Measurements from ENCODE around the gene CD38. TPM values are rescaled to one million over a fixed set of nuclear protein-coding genes. Genes with fewer than 3 reads are reported as not detected.
A peak's percentile ranks its signal among the peaks of the same experiment; 100 is the strongest.

CD38 gene
- polyA plus RNA-seq, 2 of the 4 experiments (the other 2 are of a cell fraction), result 7.8 to 12.4 TPM

DNA sequence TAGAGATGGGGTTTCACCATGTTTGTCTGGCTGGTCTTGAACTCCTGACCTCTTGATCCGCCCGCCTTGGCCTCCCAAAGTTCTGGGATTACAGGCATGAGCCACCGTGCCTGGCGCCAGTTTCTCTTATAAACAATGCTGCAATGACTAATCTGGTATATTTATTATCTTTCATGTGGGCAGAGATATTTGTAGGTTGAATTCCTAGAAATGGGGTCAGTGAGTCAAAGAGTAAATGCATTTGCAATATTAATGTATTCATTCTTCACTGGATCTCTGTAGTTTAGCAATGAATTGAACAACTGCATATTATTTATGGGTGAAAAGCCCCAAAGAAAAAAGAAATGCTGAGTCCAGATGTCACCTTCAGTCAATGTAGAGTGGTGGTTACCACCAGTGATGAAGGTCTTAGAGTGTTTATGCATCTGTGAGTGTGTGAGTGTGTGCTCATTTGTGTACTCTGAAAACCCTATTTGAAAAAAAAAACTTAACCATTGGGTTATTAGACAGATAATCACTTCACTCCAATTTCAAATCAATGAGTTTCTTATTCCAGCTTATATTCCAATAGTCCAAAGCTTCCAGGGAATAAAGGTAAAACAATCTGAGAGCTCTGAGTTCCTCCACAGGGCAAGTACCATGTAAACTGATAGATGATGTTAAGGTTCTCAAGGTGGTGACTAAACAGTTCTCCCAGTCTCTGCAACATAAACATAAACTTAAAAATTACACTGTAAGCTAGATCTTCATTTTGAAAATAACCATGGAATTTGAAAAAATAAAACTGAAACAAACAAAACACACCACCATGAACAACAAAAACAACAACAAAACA lies 22.6 kb upstream of the CD38 start:
- WGBS (ENCODE audit: missing lambda C conversion rate), result 63% methylated on average over 4 of the region's 4 CpGs
- CTCF ChIA-PET, result interaction anchor here (0.7 to 1.4 kb wide), 4 partner anchors 15 to 509 kb away, joined by 3 to 6 read pairs (median 3); no protein-coding TSS in a partner anchor
- Histone ChIP-seq H3K4me3 (no peak overlapping the region), H3K27ac (no peak overlapping the region), H3K4me1 (no peaks in the 10 kb centered on the region), H3K9me3 (no peaks in the 10 kb centered on the region), H3K4me2 (no peak overlapping the region)
- no peak for ATAC-seq
- no peak for FAIRE-seq
- TF ChIP-seq RNF2 (IDR thresholded peaks at IDR 0.05; ENCODE audit: borderline replicate concordance, low read depth), result no peak
- TF ChIP-seq, protein P1, sequence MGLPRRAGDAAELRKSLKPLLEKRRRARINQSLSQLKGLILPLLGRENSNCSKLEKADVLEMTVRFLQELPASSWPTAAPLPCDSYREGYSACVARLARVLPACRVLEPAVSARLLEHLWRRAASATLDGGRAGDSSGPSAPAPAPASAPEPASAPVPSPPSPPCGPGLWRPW (IDR thresholded peaks at IDR 0.05), result no peak
- no peak for TF ChIP-seq SMC3 (IDR thresholded peaks at IDR 0.05)
- TF ChIP-seq, protein P2, sequence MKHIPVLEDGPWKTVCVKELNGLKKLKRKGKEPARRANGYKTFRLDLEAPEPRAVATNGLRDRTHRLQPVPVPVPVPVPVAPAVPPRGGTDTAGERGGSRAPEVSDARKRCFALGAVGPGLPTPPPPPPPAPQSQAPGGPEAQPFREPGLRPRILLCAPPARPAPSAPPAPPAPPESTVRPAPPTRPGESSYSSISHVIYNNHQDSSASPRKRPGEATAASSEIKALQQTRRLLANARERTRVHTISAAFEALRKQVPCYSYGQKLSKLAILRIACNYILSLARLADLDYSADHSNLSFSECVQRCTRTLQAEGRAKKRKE (CRISPR knock-in tag; IDR thresholded peaks at IDR 0.05; ENCODE audit: low read depth), result no peak
- no peak for TF ChIP-seq NPAS2 (CRISPR knock-in tag; IDR thresholded peaks at IDR 0.05; ENCODE audit: borderline replicate concordance)
- TF ChIP-seq EHF (CRISPR knock-in tag; IDR thresholded peaks at IDR 0.05), result no peak
- TF ChIP-seq JUN (IDR thresholded peaks at IDR 0.05), result no peak
- TF ChIP-seq CHD4 (IDR thresholded peaks at IDR 0.05; ENCODE audit: borderline replicate concordance), result no peak
- no peak for TF ChIP-seq CBX8 (IDR thresholded peaks at IDR 0.05)
- TF ChIP-seq HOXA7 (CRISPR knock-in tag; IDR thresholded peaks at IDR 0.05), result no peak
- TF ChIP-seq, protein P3, sequence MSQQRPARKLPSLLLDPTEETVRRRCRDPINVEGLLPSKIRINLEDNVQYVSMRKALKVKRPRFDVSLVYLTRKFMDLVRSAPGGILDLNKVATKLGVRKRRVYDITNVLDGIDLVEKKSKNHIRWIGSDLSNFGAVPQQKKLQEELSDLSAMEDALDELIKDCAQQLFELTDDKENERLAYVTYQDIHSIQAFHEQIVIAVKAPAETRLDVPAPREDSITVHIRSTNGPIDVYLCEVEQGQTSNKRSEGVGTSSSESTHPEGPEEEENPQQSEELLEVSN (IDR thresholded peaks at IDR 0.05; ENCODE audit: borderline replicate concordance, low read depth), result no peak
- POLR2A ChIA-PET, result no interaction called here
- DNase-seq (ENCODE audit: low read depth in 1 of 2, low spot score in 1 of 2), result no peak

DNA sequence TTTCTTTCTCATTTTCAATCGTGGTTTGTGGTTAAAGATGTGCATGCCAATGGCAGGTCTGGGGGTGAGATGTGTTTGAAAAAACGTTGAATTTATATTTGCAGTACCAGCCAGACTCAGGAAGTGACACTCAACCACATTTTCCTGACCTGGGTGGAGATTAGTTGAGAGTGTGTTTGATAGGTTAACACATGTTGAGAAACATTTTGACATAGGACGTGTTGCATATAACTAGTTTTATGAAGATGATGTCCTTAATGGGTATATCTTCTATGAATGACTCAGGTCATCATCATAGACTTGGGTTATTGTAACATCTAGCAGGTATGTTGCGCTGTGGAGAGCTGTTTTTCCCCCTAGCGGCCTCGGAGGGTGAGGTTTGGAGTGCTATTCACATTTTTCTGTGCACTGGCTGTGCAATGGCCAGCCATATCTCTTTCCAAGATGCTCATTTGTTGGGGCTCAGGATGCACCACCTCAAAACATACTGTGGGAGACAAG lies 21.7 kb upstream of the CD38 start:
- Histone ChIP-seq H3K4me1 (no peaks in the 10 kb centered on the region), H3K4me2 (no peak overlapping the region), H3K4me3 (no peak overlapping the region), H3K27ac (no peak overlapping the region), H3K9me3 (no peaks in the 10 kb centered on the region)
- CTCF ChIA-PET, result interaction anchor here (0.6 to 1.4 kb wide), 6 partner anchors 10 to 277 kb away, joined by 3 to 6 read pairs (median 4); no protein-coding TSS in a partner anchor
- peak in 1 of 2 experiments; percentile 37 for DNase-seq (ENCODE audit: low read depth in 1 of 2, low spot score in 1 of 2)
- peak; percentile 87 to 93 for ATAC-seq
- TF ChIP-seq FOSL2 (IDR thresholded peaks at IDR 0.05) (no peak), FOSL2 (CRISPR knock-in tag; IDR thresholded peaks at IDR 0.05) (no peak), RAD21 (conservative IDR thresholded peaks at IDR 0.05 in 1 of 2, IDR thresholded peaks at IDR 0.05 in 1 of 2) (peak in 1 of 2 experiments; percentile 18; a peak in 1 of 5 replicates)
- no peak for FAIRE-seq
- POLR2A ChIA-PET, result no interaction called here
- WGBS (ENCODE audit: missing lambda C conversion rate), result 21% methylated on average over 6 of the region's 6 CpGs

DNA sequence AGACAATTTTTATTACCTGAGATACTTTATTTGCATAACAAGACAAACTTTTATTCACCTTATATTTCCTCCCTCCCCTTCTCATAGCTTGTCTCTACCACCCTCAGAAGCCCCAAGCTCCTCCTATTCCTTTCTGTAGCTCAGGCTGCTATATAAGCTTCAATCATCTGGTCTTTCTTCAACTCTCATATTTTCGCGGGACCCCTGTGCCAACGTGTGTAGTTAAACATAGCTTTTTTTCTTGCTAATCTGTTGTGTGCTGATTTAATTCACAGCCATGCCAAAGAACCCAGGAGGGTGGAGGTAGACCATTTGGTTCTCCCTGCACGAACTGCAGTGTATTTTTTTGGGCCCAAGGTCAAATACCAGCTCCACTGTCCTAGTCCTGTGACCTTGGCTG lies 21.1 kb upstream of the CD38 start:
- 68% methylated on average over 4 of the region's 4 CpGs for WGBS (ENCODE audit: missing lambda C conversion rate)
- no peak for DNase-seq (ENCODE audit: low read depth in 1 of 2, low spot score in 1 of 2)
- FAIRE-seq, result no peak
- Histone ChIP-seq H3K4me3 (no peak overlapping the region), H3K4me1 (no peaks in the 10 kb centered on the region), H3K9me3 (no peaks in the 10 kb centered on the region), H3K27ac (no peak overlapping the region), H3K4me2 (no peak overlapping the region)
- ChIA-PET CTCF (interaction anchor here (0.5 to 1.4 kb wide), 4 partner anchors 13 to 278 kb away, joined by 3 to 6 read pairs (median 4); no protein-coding TSS in a partner anchor), POLR2A (no interaction called here)
- TF ChIP-seq, protein P3 (IDR thresholded peaks at IDR 0.05; ENCODE audit: borderline replicate concordance, low read depth), result no peak
- no peak for TF ChIP-seq SREBF2 (IDR thresholded peaks at IDR 0.05)
- no peak for TF ChIP-seq NPAS2 (CRISPR knock-in tag; IDR thresholded peaks at IDR 0.05; ENCODE audit: borderline replicate concordance)
- no peak for TF ChIP-seq HEYL (CRISPR knock-in tag; IDR thresholded peaks at IDR 0.05)
- TF ChIP-seq MAFK (IDR thresholded peaks at IDR 0.05; ENCODE audit: partially characterized antibody), result no peak
- TF ChIP-seq NR3C1 (IDR thresholded peaks at IDR 0.05), result no peak
- TF ChIP-seq NFE2L2 (conservative IDR thresholded peaks at IDR 0.05; ENCODE audit: low read length), result no peak
- no peak for TF ChIP-seq CBX2 (IDR thresholded peaks at IDR 0.05; ENCODE audit: borderline replicate concordance, low read depth)
- no peak for TF ChIP-seq FOSB (CRISPR knock-in tag; IDR thresholded peaks at IDR 0.05)
- TF ChIP-seq, protein P4, sequence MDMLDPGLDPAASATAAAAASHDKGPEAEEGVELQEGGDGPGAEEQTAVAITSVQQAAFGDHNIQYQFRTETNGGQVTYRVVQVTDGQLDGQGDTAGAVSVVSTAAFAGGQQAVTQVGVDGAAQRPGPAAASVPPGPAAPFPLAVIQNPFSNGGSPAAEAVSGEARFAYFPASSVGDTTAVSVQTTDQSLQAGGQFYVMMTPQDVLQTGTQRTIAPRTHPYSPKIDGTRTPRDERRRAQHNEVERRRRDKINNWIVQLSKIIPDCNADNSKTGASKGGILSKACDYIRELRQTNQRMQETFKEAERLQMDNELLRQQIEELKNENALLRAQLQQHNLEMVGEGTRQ (IDR thresholded peaks at IDR 0.05), result no peak
- TF ChIP-seq CHD4 (IDR thresholded peaks at IDR 0.05; ENCODE audit: borderline replicate concordance), result no peak
- no peak for TF ChIP-seq ESRRA (IDR thresholded peaks at IDR 0.05; ENCODE audit: borderline replicate concordance, low read length)
- ATAC-seq, result no peak
